ENCODE measurements around the gene KEAP1. TPM values are rescaled to one million over a fixed set of nuclear protein-coding genes. Genes with fewer than 3 reads are reported as not detected.
"Not testable (repeated sequence)": the region's sequence is repeated elsewhere in the genome, so short reads cannot be mapped to it uniquely, and the experiment has no call there.

KEAP1 gene
- 10 to 100 TPM; 51.9 to 94.5 (median 80.6) TPM for total RNA-seq

DNA sequence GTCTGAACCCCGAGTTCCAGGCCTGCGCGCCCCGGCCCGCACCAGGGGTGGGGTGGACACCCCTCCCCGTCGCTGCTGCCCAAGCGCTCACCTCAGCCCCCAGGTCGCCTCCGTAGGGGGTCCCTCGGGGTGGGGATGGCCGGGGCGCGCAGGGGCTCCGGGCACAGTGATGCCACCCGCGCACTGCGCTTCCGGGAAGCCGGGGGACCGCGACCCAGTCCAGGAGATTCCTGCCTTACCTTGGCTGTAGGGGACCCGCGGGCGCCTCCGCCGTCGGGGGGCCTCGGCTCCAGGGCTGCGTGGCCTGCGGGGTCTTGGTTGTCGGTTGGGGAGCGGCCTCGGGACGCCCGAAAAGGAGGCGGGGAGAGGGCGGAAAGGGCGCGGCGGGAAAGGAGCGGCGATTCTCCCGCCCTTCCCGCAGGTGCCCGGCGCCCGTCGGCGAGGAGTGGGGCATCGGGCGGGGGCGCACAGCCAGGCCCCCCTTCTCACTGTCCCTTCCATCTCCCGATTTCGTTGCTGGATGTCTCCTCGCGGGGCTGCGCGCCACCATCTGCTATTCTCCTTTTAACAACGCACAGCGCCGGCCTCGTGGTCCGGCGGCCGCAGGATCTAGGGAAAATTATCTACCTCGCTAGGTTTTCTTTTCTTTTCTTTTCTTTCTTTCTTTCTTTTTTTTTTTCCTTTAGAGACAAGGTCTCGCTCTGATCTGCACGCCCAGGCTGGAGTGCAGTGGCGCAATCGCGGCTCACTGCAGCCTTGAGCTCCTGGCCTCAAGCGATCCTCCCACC is at the start of gene KEAP1:
KEAP1 (minus strand) TSS at position 355 of the 788 bp plus-strand sequence. CDS start 3,323 bp downstream, outside the sequence.
- 20% methylated on average over 18 of the region's 73 CpGs for WGBS
- TF ChIP-seq POLR2AphosphoS5 (IDR thresholded peaks at IDR 0.05), result peak in 1 of 2 donors; percentile 6
- no peak for TF ChIP-seq POLR2A (IDR thresholded peaks at IDR 0.05; ENCODE audit: low read depth)
- no peak for TF ChIP-seq EP300 (IDR thresholded peaks at IDR 0.05)
- Histone ChIP-seq H3K36me3 (peaks cover 15 to 20% (median 19%) of the 10 kb centered on the region in 4 donors), H3K4me3 (peak within 1 kb of the TSS; percentile 79 to 100 (median 94)), H3K27me3 (peaks cover 0 to under 1% (median 0%) of the 10 kb centered on the region in 4 donors), H3K27ac (replicated peaks in 1 of 4) (peak within 1 kb of the TSS; percentile 97 to 99 (median 98)), H3K4me1 (peaks cover 26 to 52% (median 50%) of the 10 kb centered on the region in 4 donors), H3K9me3 (no peaks in the 10 kb centered on the region)
- intact Hi-C loops (cut with DNase I), result loop anchor here (5.0 kb wide), 2 partner anchors 49 to 64 kb away; partner anchors contain the start of genes CDKN2D and KRI1
- DNase-seq (ENCODE audit: extremely low spot score), result no peak

DNA sequence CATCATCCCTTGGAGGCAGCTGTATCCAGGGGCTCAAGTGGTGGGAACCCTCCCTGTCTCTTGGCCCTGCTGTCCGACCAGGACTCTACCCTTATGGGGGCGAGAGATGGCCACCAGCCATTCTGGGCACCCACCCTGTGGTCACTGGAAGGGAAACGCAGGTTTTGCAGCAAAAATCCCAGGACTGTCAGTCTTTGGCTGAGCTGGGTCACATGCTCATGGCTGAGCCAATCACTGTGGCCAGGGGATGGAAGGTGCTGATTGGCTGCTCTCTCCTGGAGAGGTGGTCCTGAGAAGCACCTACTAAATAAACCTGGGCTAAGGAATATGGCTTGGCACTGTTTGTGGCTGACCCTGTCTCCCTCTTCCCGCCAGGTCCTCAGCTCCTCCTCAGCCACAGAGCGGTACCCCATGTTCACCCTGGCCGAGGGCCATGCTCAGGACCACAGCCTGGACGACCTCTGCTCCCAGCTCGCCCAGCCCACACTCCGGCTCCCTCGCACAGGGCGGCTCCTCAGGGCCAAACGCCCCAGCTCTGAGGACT is 49.4 kb upstream of the KEAP1 start:
- no peaks in the 10 kb centered on the region for H3K9me3 ChIP-seq
- DNase-seq (ENCODE audit: extremely low spot score), result no peak
- no peaks in the 10 kb centered on the region for H3K27me3 ChIP-seq
- H3K36me3 ChIP-seq, result peaks cover 68 to 100% (median 98%) of the 10 kb centered on the region in 4 donors
- TF ChIP-seq EP300 (IDR thresholded peaks at IDR 0.05) (no peak), POLR2A (IDR thresholded peaks at IDR 0.05; ENCODE audit: low read depth) (no peak), POLR2AphosphoS5 (IDR thresholded peaks at IDR 0.05) (no peak)
- TF ChIP-seq, protein P1, sequence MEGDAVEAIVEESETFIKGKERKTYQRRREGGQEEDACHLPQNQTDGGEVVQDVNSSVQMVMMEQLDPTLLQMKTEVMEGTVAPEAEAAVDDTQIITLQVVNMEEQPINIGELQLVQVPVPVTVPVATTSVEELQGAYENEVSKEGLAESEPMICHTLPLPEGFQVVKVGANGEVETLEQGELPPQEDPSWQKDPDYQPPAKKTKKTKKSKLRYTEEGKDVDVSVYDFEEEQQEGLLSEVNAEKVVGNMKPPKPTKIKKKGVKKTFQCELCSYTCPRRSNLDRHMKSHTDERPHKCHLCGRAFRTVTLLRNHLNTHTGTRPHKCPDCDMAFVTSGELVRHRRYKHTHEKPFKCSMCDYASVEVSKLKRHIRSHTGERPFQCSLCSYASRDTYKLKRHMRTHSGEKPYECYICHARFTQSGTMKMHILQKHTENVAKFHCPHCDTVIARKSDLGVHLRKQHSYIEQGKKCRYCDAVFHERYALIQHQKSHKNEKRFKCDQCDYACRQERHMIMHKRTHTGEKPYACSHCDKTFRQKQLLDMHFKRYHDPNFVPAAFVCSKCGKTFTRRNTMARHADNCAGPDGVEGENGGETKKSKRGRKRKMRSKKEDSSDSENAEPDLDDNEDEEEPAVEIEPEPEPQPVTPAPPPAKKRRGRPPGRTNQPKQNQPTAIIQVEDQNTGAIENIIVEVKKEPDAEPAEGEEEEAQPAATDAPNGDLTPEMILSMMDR (IDR thresholded peaks at IDR 0.05), result no peak
- peaks cover 0 to 4% (median 0%) of the 10 kb centered on the region in 4 donors for H3K4me1 ChIP-seq
- intact Hi-C loops (cut with DNase I), result loop anchor here (5.0 kb wide), 1 partner anchor 50 kb away; the partner anchor contains the start of gene KEAP1
- no peak overlapping the region for H3K4me3 ChIP-seq
- H3K27ac ChIP-seq (replicated peaks in 1 of 4), result no peak overlapping the region
- WGBS, result 78% methylated on average over 12 of the region's 12 CpGs

DNA sequence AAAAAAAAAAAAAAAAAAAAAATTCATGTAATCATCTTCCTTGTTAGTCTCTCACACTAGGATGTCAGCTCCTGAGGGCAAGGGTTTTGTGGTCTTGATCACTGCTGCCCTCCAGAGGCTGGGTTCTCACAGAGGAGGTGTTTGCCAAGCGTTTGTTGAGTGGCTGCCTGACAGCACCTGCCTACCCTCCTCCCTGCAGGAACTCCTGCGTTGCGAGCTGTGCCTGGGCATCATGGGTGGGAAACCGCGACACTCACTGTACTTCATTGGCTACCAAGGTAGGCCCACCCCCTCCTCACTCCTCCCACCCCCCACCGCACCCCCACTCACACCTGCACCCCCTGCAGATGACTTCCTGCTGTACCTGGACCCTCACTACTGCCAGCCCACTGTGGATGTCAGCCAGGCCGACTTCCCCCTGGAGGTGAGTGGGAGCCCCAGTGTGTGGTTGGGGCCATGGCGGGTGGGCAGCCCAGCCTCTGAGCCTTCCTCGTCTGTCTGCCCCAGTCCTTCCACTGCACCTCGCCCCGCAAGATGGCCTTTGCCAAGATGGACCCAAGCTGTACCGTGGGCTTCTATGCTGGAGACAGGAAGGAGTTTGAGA is 48.6 kb upstream of the KEAP1 start:
- Histone ChIP-seq H3K4me1 (peaks cover 0 to 4% (median under 1%) of the 10 kb centered on the region in 4 donors), H3K4me3 (no peak overlapping the region), H3K36me3 (peaks cover 73 to 100% (median 98%) of the 10 kb centered on the region in 4 donors), H3K9me3 (no peaks in the 10 kb centered on the region), H3K27ac (replicated peaks in 1 of 4) (no peak overlapping the region), H3K27me3 (no peaks in the 10 kb centered on the region)
- WGBS, result 94% methylated on average over 10 of the region's 12 CpGs
- no peak for TF ChIP-seq EP300 (IDR thresholded peaks at IDR 0.05)
- intact Hi-C loops (cut with DNase I), result loop anchor here (5.0 kb wide), 1 partner anchor 49 kb away; the partner anchor contains the start of gene KEAP1
- DNase-seq (ENCODE audit: extremely low spot score), result no peak

DNA sequence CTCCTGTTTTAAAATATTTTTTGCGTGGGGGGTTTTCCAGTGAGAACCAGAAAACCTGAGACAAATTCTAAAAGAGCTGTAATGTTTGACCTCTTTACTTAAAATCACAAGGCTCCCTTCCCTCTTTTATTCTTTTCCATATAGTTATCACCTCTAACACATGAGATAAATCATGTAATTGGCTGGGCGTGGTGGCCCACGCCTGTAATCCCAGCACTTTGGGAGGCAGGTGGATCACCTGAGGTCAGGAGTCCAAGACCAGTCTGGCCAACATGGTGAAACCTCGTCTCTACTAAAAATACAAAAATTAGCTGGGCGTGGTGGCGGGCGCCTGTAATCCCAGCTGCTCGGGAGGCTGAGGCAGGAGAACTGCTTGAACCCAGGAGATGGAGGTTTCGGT is 47.9 kb upstream of the KEAP1 start:
- 95% methylated on average over 9 of the region's 9 CpGs for WGBS
- intact Hi-C loops (cut with DNase I), result loop anchor here (5.0 kb wide), 1 partner anchor 49 kb away; the partner anchor contains the start of gene KEAP1

DNA sequence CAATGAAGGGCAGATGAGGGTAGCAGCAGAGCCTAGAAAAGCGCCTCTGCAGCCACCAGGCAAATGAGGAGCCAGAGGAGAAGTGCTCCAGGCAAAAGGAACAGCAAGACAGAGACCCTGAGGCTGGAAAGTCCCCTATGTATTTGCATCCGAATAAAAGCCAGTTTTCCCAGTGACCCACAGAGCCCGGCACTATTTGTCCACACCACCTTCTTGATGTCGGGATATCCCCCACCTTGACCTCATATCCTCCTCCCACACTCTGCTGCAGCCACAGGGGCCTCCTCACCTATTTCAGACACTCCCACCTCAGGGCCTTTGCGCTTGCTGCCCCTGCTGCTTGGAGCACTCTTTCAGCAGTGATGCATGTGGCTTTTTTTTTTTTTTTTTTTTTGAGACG is 47.2 kb upstream of the KEAP1 start:
- no peaks in the 10 kb centered on the region for H3K27me3 ChIP-seq
- intact Hi-C loops (cut with DNase I), result loop anchor here (5.0 kb wide), 1 partner anchor 48 kb away; the partner anchor contains the start of gene KEAP1
- 93% methylated on average over 6 of the region's 6 CpGs for WGBS
- peaks cover 5 to 16% (median 10%) of the 10 kb centered on the region in 4 donors for H3K4me1 ChIP-seq
- no peak overlapping the region for H3K4me3 ChIP-seq
- DNase-seq (ENCODE audit: extremely low spot score), result no peak
- H3K9me3 ChIP-seq, result no peaks in the 10 kb centered on the region
- no peak for TF ChIP-seq EP300 (IDR thresholded peaks at IDR 0.05)
- no peak for TF ChIP-seq POLR2AphosphoS5 (IDR thresholded peaks at IDR 0.05)
- TF ChIP-seq, protein P1 (IDR thresholded peaks at IDR 0.05), result no peak
- TF ChIP-seq POLR2A (IDR thresholded peaks at IDR 0.05; ENCODE audit: low read depth), result no peak
- no peak overlapping the region for H3K27ac ChIP-seq (replicated peaks in 1 of 4)
- H3K36me3 ChIP-seq, result peaks cover 66 to 95% (median 91%) of the 10 kb centered on the region in 4 donors

More for the DNA sequence above, 47.9 kb upstream of the KEAP1 start:
- not testable (repeated sequence) for H3K27me3 ChIP-seq; H3K4me3 ChIP-seq; DNase-seq (ENCODE audit: extremely low spot score); H3K27ac ChIP-seq (replicated peaks in 1 of 4); H3K9me3 ChIP-seq; H3K4me1 ChIP-seq
- peaks cover 71 to 99% (median 96%) of the 10 kb centered on the region in 4 donors for H3K36me3 ChIP-seq
